Activated CD4-positive, alpha-beta T cell treated with anti-CD3 and anti-CD28 coated beads for 1 hour (primary cell): Measurements from ENCODE around the gene RARG.
"Not testable (repeated sequence)": the region's sequence is repeated elsewhere in the genome, so short reads cannot be mapped to it uniquely, and the experiment has no call there.

ENCODE experiments used
- DNase-seq: peaks from one replicate; pipeline ENCODE4 v3.0.0-alpha.2; 2020

Gene RARG

DNA sequence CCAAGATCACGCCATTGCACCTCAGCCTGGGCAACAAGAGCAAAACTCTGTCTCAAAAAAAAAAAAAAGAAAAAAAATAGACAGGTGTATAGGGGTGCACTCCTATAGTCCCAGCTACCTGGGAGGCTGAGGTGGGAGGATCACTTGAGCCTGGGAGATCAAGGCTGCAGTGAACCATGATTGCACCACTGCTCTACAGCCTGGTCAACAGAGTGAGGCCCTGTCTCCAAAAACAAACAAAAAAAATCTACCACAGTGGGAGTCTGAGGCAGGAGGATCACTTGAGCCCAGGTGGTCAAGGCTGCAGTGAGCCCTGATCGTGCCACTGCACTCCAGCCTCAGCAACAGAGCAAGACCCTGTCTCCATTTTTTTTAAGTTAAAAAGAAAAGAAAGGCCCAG, 69.0 kb downstream of the RARG start:
- not testable (repeated sequence) for DNase-seq

DNA sequence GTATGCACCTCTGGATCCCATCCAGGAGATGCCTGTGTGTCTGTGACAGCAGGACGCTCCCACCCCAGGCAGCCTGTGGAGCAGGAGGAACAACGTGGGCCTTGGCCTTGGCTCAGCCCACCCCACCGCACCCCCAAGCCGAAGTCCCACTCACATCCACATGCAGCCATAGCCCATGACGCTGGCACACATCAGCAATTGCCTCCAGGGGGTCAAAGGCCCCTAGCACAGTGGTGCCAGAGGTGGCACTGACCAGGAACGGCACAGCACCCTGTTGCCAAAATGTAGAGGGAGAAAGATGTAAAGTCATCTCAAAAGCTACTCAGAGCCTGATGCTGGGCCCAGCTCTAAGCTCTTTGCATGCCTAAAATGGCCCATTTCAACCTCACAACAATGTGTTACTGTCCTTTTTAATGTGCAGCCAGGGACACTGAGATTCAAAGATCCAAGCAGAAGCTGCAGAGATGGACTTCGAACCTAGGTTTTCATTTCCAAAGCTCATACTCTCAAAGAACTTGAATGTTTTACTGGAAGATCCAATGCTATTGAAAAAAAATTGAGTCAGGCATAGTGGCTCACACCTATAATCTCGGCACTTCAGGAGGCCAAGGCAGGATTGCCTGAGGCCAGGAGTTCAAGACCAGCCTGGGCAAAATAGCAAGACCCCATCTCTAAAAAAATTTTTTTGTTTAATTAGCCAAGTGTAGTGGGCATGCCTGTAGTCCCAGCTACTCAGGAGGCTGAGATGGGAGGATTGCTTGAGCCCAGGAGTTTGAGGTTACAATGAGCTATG, 70.7 kb downstream of the RARG start:
- DNase-seq = no peak

DNA sequence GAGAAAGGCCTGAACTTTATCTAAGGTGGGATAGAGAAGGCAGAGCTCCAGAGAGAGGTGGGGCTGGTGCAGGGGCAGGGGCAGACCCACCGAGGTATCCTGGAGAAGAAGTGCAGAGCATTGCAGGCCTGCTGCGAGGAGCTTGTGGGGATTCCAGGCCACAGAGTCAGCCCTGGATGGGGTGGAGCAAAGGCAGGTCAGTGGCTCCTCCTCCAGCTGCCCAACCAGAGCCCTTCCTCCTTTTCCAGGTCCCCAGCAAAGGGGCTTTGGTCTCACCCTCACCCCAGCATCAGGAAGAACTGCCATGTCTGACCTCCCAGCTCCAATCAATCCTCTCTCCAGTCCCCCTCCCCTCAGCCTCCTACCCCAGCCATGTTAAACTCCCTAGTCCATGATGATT, 71.3 kb downstream of the RARG start:
- no peak for DNase-seq
